Measurements from ENCODE around the gene FERMT2. TPM values are rescaled to one million over a fixed set of nuclear protein-coding genes. Genes with fewer than 3 reads are reported as not detected.

FERMT2 gene
- total RNA-seq, 1 donor from 2014 or later, result 82.5 TPM

GRCh38 chr14:52917735-52918134 is 33.1 kb downstream of the FERMT2 start:
- H3K27ac Mint-ChIP-seq, result no peak overlapping the region
- H3K36me3 Mint-ChIP-seq, result peaks cover 26% of the 10 kb centered on the region
- H3K27me3 Mint-ChIP-seq, result no peaks in the 10 kb centered on the region

GRCh38 chr14:52914295-52914694 is 36.6 kb downstream of the FERMT2 start:
- Mint-ChIP-seq H3K4me3 (no peak overlapping the region), H3K9me3 (no peaks in the 10 kb centered on the region), H3K36me3 (peaks cover 29% of the 10 kb centered on the region), H3K27me3 (no peaks in the 10 kb centered on the region), H3K27ac (no peak overlapping the region), H3K4me1 (ENCODE audit: unreplicated experiment) (peaks cover 6% of the 10 kb centered on the region)
- no peak for DNase-seq (ENCODE audit: extremely low spot score, unreplicated experiment)
- no peak for TF ChIP-seq CTCF (conservative IDR thresholded peaks at IDR 0.05)

More at GRCh38 chr14:52917735-52918134, 33.1 kb downstream of the FERMT2 start:
- no peak for DNase-seq (ENCODE audit: extremely low spot score, unreplicated experiment)
- peaks cover 13% of the 10 kb centered on the region for H3K4me1 Mint-ChIP-seq (ENCODE audit: unreplicated experiment)
- no peaks in the 10 kb centered on the region for H3K9me3 Mint-ChIP-seq
- TF ChIP-seq CTCF (conservative IDR thresholded peaks at IDR 0.05), result no peak
- H3K4me3 Mint-ChIP-seq, result no peak overlapping the region

- no peak for TF ChIP-seq CTCF (conservative IDR thresholded peaks at IDR 0.05)
- no peak for DNase-seq (ENCODE audit: extremely low spot score, unreplicated experiment)
- Mint-ChIP-seq H3K4me1 (ENCODE audit: unreplicated experiment) (peaks cover 5% of the 10 kb centered on the region), H3K36me3 (peaks cover 38% of the 10 kb centered on the region), H3K27ac (no peak overlapping the region), H3K4me3 (no peak overlapping the region), H3K27me3 (no peaks in the 10 kb centered on the region), H3K9me3 (no peaks in the 10 kb centered on the region)
Observed at GRCh38 chr14:52913271-52913670, 37.6 kb downstream of the FERMT2 start.

GRCh38 chr14:52911904-52912303 is 38.9 kb downstream of the FERMT2 start:
- Mint-ChIP-seq H3K27ac (no peak overlapping the region), H3K27me3 (no peaks in the 10 kb centered on the region), H3K4me1 (ENCODE audit: unreplicated experiment) (peaks cover 5% of the 10 kb centered on the region), H3K4me3 (no peak overlapping the region), H3K9me3 (no peaks in the 10 kb centered on the region), H3K36me3 (peaks cover 43% of the 10 kb centered on the region)
- no peak for DNase-seq (ENCODE audit: extremely low spot score, unreplicated experiment)
- no peak for TF ChIP-seq CTCF (conservative IDR thresholded peaks at IDR 0.05)

GRCh38 chr14:52910572-52910971 is 40.3 kb downstream of the FERMT2 start:
- no peak for DNase-seq (ENCODE audit: extremely low spot score, unreplicated experiment)
- TF ChIP-seq CTCF (conservative IDR thresholded peaks at IDR 0.05), result no peak
- Mint-ChIP-seq H3K4me1 (ENCODE audit: unreplicated experiment) (peaks cover 10% of the 10 kb centered on the region), H3K4me3 (no peak overlapping the region), H3K27ac (no peak overlapping the region), H3K9me3 (no peaks in the 10 kb centered on the region), H3K36me3 (peaks cover 37% of the 10 kb centered on the region), H3K27me3 (no peaks in the 10 kb centered on the region)

- H3K4me1 Mint-ChIP-seq (ENCODE audit: unreplicated experiment), result peaks cover 12% of the 10 kb centered on the region
- no peaks in the 10 kb centered on the region for H3K27me3 Mint-ChIP-seq
- peaks cover 26% of the 10 kb centered on the region for H3K36me3 Mint-ChIP-seq
- peaks cover 5% of the 10 kb centered on the region for H3K9me3 Mint-ChIP-seq
- H3K4me3 Mint-ChIP-seq, result no peak overlapping the region
- no peak for DNase-seq (ENCODE audit: extremely low spot score, unreplicated experiment)
- no peak for TF ChIP-seq CTCF (conservative IDR thresholded peaks at IDR 0.05)
- no peak overlapping the region for H3K27ac Mint-ChIP-seq
Observed at GRCh38 chr14:52907949-52908348, 42.9 kb downstream of the FERMT2 start.
